Measurements from ENCODE around the gene ECI1.
"Not testable (repeated sequence)": the region's sequence is repeated elsewhere in the genome, so short reads cannot be mapped to it uniquely, and the experiment has no call there.

Gene ECI1

GRCh38 chr16:2204416-2205103 is 46.8 kb downstream of the ECI1 start:
- DNase-seq (ENCODE audit: low read depth), result no peak
- no peak for TF ChIP-seq CTCF (IDR thresholded peaks at IDR 0.05; ENCODE audit: control insufficient read depth, extremely low read depth, insufficient read depth)
- H3K4me3 ChIP-seq (ENCODE audit: low read depth, low read length), result peak overlapping the region; percentile 62

GRCh38 chr16:2203119-2203688 is 48.2 kb downstream of the ECI1 start:
- DNase-seq (ENCODE audit: low read depth); H3K4me3 ChIP-seq (ENCODE audit: low read depth, low read length): not testable (repeated sequence)

GRCh38 chr16:2200313-2200712 is 51.1 kb downstream of the ECI1 start:
- H3K4me3 ChIP-seq (ENCODE audit: low read depth, low read length), result no peak overlapping the region
- TF ChIP-seq CTCF (IDR thresholded peaks at IDR 0.05; ENCODE audit: control insufficient read depth, extremely low read depth, insufficient read depth), result no peak

GRCh38 chr16:2199621-2200139 is 51.7 kb downstream of the ECI1 start:
- TF ChIP-seq CTCF (IDR thresholded peaks at IDR 0.05; ENCODE audit: control insufficient read depth, extremely low read depth, insufficient read depth), result no peak
- H3K4me3 ChIP-seq (ENCODE audit: low read depth, low read length), result no peak overlapping the region

More at GRCh38 chr16:2200313-2200712, 51.1 kb downstream of the ECI1 start:
- DNase-seq (ENCODE audit: low read depth), result no peak

GRCh38 chr16:2199095-2199494 is 52.3 kb downstream of the ECI1 start:
- DNase-seq (ENCODE audit: low read depth), result no peak
- H3K4me3 ChIP-seq (ENCODE audit: low read depth, low read length), result no peak overlapping the region
- TF ChIP-seq CTCF (IDR thresholded peaks at IDR 0.05; ENCODE audit: control insufficient read depth, extremely low read depth, insufficient read depth), result no peak

More at GRCh38 chr16:2199621-2200139, 51.7 kb downstream of the ECI1 start:
- no peak for DNase-seq (ENCODE audit: low read depth)

GRCh38 chr16:2198283-2198682 is 53.1 kb downstream of the ECI1 start:
- TF ChIP-seq CTCF (IDR thresholded peaks at IDR 0.05; ENCODE audit: control insufficient read depth, extremely low read depth, insufficient read depth), result no peak

GRCh38 chr16:2197765-2198164 is 53.6 kb downstream of the ECI1 start:
- no peak for TF ChIP-seq CTCF (IDR thresholded peaks at IDR 0.05; ENCODE audit: control insufficient read depth, extremely low read depth, insufficient read depth)
- no peak overlapping the region for H3K4me3 ChIP-seq (ENCODE audit: low read depth, low read length)
- no peak for DNase-seq (ENCODE audit: low read depth)

More at GRCh38 chr16:2198283-2198682, 53.1 kb downstream of the ECI1 start:
- H3K4me3 ChIP-seq (ENCODE audit: low read depth, low read length), result no peak overlapping the region
- DNase-seq (ENCODE audit: low read depth), result no peak
